GM21825 (cell line): ENCODE measurements around the gene LRRTM4.
"Not testable (repeated sequence)": the region's sequence is repeated elsewhere in the genome, so short reads cannot be mapped to it uniquely, and the experiment has no call there.

Experiments used
- ATAC-seq: cut with Tn5 transposase; IDR thresholded peaks from one replicate; pipeline ENCODE4 v1.9.1; 2021; ENCODE audit warnings: mild to moderate bottlenecking, moderate library complexity; ENCODE audit not compliant: unreplicated experiment

LRRTM4 gene

GRCh38 chr2:76760367-76760704 lies 761.8 kb downstream of the LRRTM4 start:
- no peak for ATAC-seq

- no peak for ATAC-seq
Measured at GRCh38 chr2:76759634-76760366, 762.4 kb downstream of the LRRTM4 start.

- ATAC-seq = no peak
Measured at GRCh38 chr2:76752506-76752905, 769.7 kb downstream of the LRRTM4 start.

- ATAC-seq = no peak
Measured at GRCh38 chr2:76749858-76750257, 772.3 kb downstream of the LRRTM4 start.

- ATAC-seq = no peak
Measured at GRCh38 chr2:76748581-76749296, 773.4 kb downstream of the LRRTM4 start.

GRCh38 chr2:76745605-76746004 lies 776.6 kb downstream of the LRRTM4 start:
- ATAC-seq = no peak

- no peak for ATAC-seq
Measured at GRCh38 chr2:76737607-76738006, 784.6 kb downstream of the LRRTM4 start.

GRCh38 chr2:76733736-76734135 lies 788.4 kb downstream of the LRRTM4 start:
- no peak for ATAC-seq

- ATAC-seq = no peak
Measured at GRCh38 chr2:76731157-76731556, 791.0 kb downstream of the LRRTM4 start.

GRCh38 chr2:76730021-76730420 lies 792.2 kb downstream of the LRRTM4 start:
- no peak for ATAC-seq

GRCh38 chr2:76721226-76721625 lies 801.0 kb downstream of the LRRTM4 start:
- no peak for ATAC-seq

GRCh38 chr2:76713312-76713711 lies 808.9 kb downstream of the LRRTM4 start:
- ATAC-seq = no peak

GRCh38 chr2:76711490-76711889 lies 810.7 kb downstream of the LRRTM4 start:
- no peak for ATAC-seq

GRCh38 chr2:76700894-76701293 lies 821.3 kb downstream of the LRRTM4 start:
- no peak for ATAC-seq

- ATAC-seq = not testable (repeated sequence)
Measured at GRCh38 chr2:76697998-76698713, 824.0 kb downstream of the LRRTM4 start.
